Neural progenitor cell (in vitro differentiated cells): Measurements from ENCODE around the gene PTPRG. TPM values are rescaled to one million over a fixed set of nuclear protein-coding genes. Genes with fewer than 3 reads are reported as not detected.

Source experiments
- DNase-seq: peaks from one replicate; pipeline ENCODE4 v3.0.0-alpha.2; 2016; ENCODE audit warnings: low spot score
- H2AFZ ChIP-seq: fragments of 200-600 bp; sonication (generic); replicated peaks from 2 replicates; pipeline ENCODE4 v1.6.1; 2016; ENCODE audit warnings: antibody characterized with exemption
- H3F3A ChIP-seq: fragments of 200-600 bp; sonication (generic); 2 replicates; pipeline ENCODE4 v1.6.1; 2016; ENCODE audit warnings: antibody characterized with exemption, low read depth
- H3K27ac ChIP-seq: fragments of 200-600 bp; sonication (generic); 2 replicates; pipeline ENCODE4 v1.5.1; 2016; ENCODE audit warnings: mild to moderate bottlenecking
- H3K27me3 ChIP-seq: fragments of 200-600 bp; sonication (generic); 2 replicates; pipeline ENCODE4 v1.6.1; 2016; ENCODE audit warnings: mild to moderate bottlenecking, moderate library complexity
- H3K36me3 ChIP-seq: fragments of 200-600 bp; sonication (generic); 2 replicates; pipeline ENCODE4 v1.5.1; 2016
- H3K4me1 ChIP-seq: fragments of 200-600 bp; sonication (generic); 2 replicates; pipeline ENCODE4 v1.6.1; 2016; ENCODE audit warnings: mixed run types
- H3K4me2 ChIP-seq: fragments of 200-600 bp; sonication (generic); 2 replicates; pipeline ENCODE4 v1.6.1; 2016
- H3K4me3 ChIP-seq: fragments of 200-600 bp; sonication (generic); 2 replicates; pipeline ENCODE4 v1.5.1; 2016
- H3K79me2 ChIP-seq: fragments of 200-600 bp; sonication (generic); 2 replicates; pipeline ENCODE4 v1.6.1; 2016; ENCODE audit warnings: low read depth
- H3K9ac ChIP-seq: fragments of 200-600 bp; sonication (generic); 2 replicates; pipeline ENCODE4 v1.6.1; 2016
- H3K9me3 ChIP-seq: fragments of 200-600 bp; sonication (generic); 2 replicates; pipeline ENCODE4 v1.5.1; 2016; ENCODE audit warnings: low read depth
- H4K20me1 ChIP-seq: fragments of 200-600 bp; sonication (generic); 2 replicates; pipeline ENCODE4 v1.6.1; 2016; ENCODE audit warnings: low read depth
- H3K27ac Mint-ChIP-seq: 3 replicates; pipeline ENCODE4 v1.8.0; 2021; ENCODE audit warnings: mixed read lengths
- H3K27me3 Mint-ChIP-seq: 2 replicates; pipeline ENCODE4 v1.8.0; 2022; ENCODE audit warnings: low read depth, mild to moderate bottlenecking, inconsistent platforms, moderate library complexity, mixed read lengths; ENCODE audit not compliant: insufficient read depth
- H3K36me3 Mint-ChIP-seq: 3 replicates; pipeline ENCODE4 v1.8.0; 2021; ENCODE audit warnings: mixed read lengths
- H3K4me1 Mint-ChIP-seq: 3 replicates; pipeline ENCODE4 v1.8.0; 2021; ENCODE audit warnings: mixed read lengths
- H3K4me3 Mint-ChIP-seq: 3 replicates; pipeline ENCODE4 v1.8.0; 2021; ENCODE audit warnings: mild to moderate bottlenecking, moderate library complexity, mixed read lengths
- H3K9me3 Mint-ChIP-seq: 3 replicates; pipeline ENCODE4 v1.8.0; 2020; ENCODE audit warnings: mixed read lengths
- EZH2 ChIP-seq: fragments of 200-600 bp; sonication (generic); IDR thresholded peaks from 2 replicates; pipeline ENCODE4 v1.6.1; 2017; ENCODE audit warnings: antibody characterized with exemption, mild to moderate bottlenecking, moderate library complexity
- EZH2phosphoT487 ChIP-seq: fragments of 200-600 bp; sonication (generic); IDR thresholded peaks from 2 replicates; pipeline ENCODE4 v1.6.1; 2017; ENCODE audit warnings: antibody characterized with exemption
- total RNA-seq: library from RNA; depleted of rRNA; stranded (reverse); fragments of >200 nt; gene quantifications from 2 replicates; pipeline ENCODE4 v1.2.3, GENCODE V29; 2015; ENCODE audit warnings: low replicate concordance
- TF ChIP-seq, protein P1 (sequence below): fragments of 200-600 bp; sonication (generic); IDR thresholded peaks from 2 replicates; pipeline ENCODE4 v1.5.1; 2017; ENCODE audit warnings: antibody characterized with exemption, mild to moderate bottlenecking

Gene PTPRG
- total RNA-seq, 1 donor from 2014 or later = 65.3 TPM

DNA sequence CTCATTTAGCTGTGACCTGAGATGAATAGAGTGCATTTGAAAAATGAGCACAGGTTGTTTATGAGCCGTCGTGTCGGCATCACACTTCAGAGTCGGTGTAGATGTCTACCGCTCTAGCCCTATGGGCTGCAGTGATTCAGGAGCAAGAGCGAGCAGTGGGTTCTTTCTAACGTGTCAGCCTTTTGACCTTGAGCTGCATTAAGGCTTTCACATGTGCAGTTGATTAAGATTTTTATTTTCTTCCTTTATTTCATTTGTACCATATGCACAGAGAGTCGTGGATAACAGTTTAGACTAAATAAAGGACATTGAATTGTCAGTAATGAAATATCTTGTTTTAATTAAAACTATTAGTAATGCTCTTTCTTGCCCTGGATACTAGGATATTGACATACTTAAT lies 368.2 kb downstream of the PTPRG start:
- peaks cover 4% of the 10 kb centered on the region for H3K36me3 Mint-ChIP-seq
- Histone ChIP-seq H3K9ac (no peak overlapping the region), H4K20me1 (peaks cover 26% of the 10 kb centered on the region), H3K27me3 (no peaks in the 10 kb centered on the region), H3K27ac (no peak overlapping the region), H3K79me2 (peaks cover 92% of the 10 kb centered on the region), H3K4me1 (peaks cover 12% of the 10 kb centered on the region), H3K4me3 (no peak overlapping the region), H3F3A (no peaks in the 10 kb centered on the region), H3K36me3 (no peaks in the 10 kb centered on the region), H2AFZ (no peak overlapping the region), H3K9me3 (no peaks in the 10 kb centered on the region), H3K4me2 (no peak overlapping the region)
- H3K4me3 Mint-ChIP-seq = no peak overlapping the region
- peaks cover 4% of the 10 kb centered on the region for H3K9me3 Mint-ChIP-seq
- H3K27ac Mint-ChIP-seq = no peak overlapping the region
- peaks cover 52% of the 10 kb centered on the region for H3K4me1 Mint-ChIP-seq
- TF ChIP-seq EZH2phosphoT487 (no peak), EZH2 (no peak)
- TF ChIP-seq, protein P1, sequence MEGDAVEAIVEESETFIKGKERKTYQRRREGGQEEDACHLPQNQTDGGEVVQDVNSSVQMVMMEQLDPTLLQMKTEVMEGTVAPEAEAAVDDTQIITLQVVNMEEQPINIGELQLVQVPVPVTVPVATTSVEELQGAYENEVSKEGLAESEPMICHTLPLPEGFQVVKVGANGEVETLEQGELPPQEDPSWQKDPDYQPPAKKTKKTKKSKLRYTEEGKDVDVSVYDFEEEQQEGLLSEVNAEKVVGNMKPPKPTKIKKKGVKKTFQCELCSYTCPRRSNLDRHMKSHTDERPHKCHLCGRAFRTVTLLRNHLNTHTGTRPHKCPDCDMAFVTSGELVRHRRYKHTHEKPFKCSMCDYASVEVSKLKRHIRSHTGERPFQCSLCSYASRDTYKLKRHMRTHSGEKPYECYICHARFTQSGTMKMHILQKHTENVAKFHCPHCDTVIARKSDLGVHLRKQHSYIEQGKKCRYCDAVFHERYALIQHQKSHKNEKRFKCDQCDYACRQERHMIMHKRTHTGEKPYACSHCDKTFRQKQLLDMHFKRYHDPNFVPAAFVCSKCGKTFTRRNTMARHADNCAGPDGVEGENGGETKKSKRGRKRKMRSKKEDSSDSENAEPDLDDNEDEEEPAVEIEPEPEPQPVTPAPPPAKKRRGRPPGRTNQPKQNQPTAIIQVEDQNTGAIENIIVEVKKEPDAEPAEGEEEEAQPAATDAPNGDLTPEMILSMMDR = no peak
- peaks cover 8% of the 10 kb centered on the region for H3K27me3 Mint-ChIP-seq
- no peak for DNase-seq

DNA sequence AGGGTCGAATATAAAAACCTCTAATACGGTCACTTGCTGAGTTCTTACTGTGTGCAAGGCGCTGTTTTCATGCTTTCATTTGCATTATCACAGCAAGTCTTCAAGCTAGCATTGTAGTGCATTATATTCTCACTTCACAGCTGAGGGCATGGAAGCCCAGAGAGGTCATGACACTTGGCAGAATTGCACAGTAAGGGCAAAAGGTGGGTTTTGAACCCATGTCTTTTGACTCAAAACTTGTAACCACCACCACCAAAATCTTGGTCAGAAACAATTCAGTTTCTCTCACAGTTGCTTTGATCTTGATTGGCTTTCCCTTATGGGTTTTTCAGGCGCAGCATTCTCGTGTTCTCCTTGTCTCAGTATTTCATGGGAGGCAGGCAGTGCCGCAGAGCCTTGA lies 371.1 kb downstream of the PTPRG start:
- TF ChIP-seq EZH2 = no peak
- H3K4me1 ChIP-seq = no peaks in the 10 kb centered on the region
- DNase-seq = no peak
- H2AFZ ChIP-seq = no peak overlapping the region
- no peak overlapping the region for H3K27ac ChIP-seq
- Mint-ChIP-seq H3K9me3 (peaks cover 17% of the 10 kb centered on the region), H3K27ac (no peak overlapping the region), H3K36me3 (peaks cover 12% of the 10 kb centered on the region), H3K4me3 (no peak overlapping the region), H3K4me1 (peaks cover 27% of the 10 kb centered on the region), H3K27me3 (peaks cover 8% of the 10 kb centered on the region)
- no peaks in the 10 kb centered on the region for H3K36me3 ChIP-seq
- H3K4me2 ChIP-seq = no peak overlapping the region
- no peak overlapping the region for H3K9ac ChIP-seq
- no peaks in the 10 kb centered on the region for H3F3A ChIP-seq
- peaks cover 16% of the 10 kb centered on the region for H4K20me1 ChIP-seq
- H3K9me3 ChIP-seq = no peaks in the 10 kb centered on the region
- H3K4me3 ChIP-seq = no peak overlapping the region
- peaks cover 76% of the 10 kb centered on the region for H3K79me2 ChIP-seq
- no peaks in the 10 kb centered on the region for H3K27me3 ChIP-seq

DNA sequence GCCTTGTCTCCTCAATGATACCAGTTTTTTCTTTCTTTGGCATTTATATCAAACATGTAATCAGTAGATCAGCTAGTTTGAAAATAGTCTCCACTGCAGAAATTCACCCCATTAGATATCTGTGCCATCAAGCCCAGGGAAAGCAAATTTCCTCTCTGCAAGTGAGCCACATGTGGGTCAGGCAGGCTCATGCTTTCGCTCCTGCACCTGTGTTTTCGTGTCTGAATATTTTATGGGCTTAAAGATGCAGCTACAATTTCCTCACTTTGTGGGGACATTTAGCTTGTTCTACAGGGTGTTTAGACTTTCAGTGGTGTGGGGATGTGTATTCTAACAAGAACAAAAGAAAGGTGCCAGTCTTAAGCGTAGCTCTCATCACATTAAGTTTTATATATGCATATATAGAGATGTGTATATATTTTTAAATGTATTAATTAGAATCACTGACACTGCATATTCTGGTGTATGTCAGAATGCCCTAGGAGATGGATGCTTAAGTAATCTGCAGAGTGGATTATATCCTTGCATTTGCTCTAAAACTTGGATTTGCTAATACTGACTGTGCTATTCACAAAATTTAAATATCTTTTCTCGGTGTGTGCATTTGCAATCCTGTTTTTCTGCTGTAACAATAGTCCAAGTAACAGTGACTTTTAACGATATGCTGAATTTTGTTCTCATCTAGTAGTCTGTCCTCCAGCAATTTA lies 372.6 kb downstream of the PTPRG start:
- Mint-ChIP-seq H3K4me3 (no peak overlapping the region), H3K36me3 (peaks cover 12% of the 10 kb centered on the region), H3K4me1 (peaks cover 19% of the 10 kb centered on the region), H3K27me3 (peaks cover 8% of the 10 kb centered on the region), H3K27ac (no peak overlapping the region), H3K9me3 (peaks cover 17% of the 10 kb centered on the region)
- DNase-seq = no peak
- H4K20me1 ChIP-seq = peaks cover 12% of the 10 kb centered on the region
- H3K9me3 ChIP-seq = no peaks in the 10 kb centered on the region
- no peaks in the 10 kb centered on the region for H3F3A ChIP-seq
- no peak overlapping the region for H3K4me3 ChIP-seq
- no peaks in the 10 kb centered on the region for H3K36me3 ChIP-seq
- H2AFZ ChIP-seq = no peak overlapping the region
- no peak overlapping the region for H3K4me2 ChIP-seq
- H3K27ac ChIP-seq = no peak overlapping the region
- H3K79me2 ChIP-seq = peaks cover 78% of the 10 kb centered on the region
- H3K9ac ChIP-seq = no peak overlapping the region
- TF ChIP-seq, protein P1 = no peak
- TF ChIP-seq EZH2 = no peak
- TF ChIP-seq EZH2phosphoT487 = no peak
- no peaks in the 10 kb centered on the region for H3K27me3 ChIP-seq
- no peaks in the 10 kb centered on the region for H3K4me1 ChIP-seq

DNA sequence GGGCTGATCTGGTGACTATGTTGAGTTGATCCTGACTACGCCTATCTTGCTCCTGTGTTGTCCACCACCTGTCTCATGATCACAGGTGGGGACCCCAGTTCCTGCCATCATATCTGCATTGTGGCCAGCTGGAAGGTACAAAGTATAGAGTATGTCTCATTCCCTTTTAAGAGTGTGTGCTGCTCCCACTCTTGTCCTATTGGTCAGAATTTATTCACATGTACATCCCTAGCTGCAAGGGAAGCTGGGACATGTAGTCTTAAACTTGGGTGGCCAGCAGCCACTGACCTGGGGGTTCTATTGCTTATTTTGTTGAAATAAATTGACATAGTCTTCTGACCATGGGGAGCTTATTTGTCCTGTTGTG lies 373.1 kb downstream of the PTPRG start:
- Histone ChIP-seq H2AFZ (no peak overlapping the region), H3K4me2 (no peak overlapping the region), H3F3A (no peaks in the 10 kb centered on the region), H4K20me1 (peaks cover 8% of the 10 kb centered on the region), H3K79me2 (peaks cover 78% of the 10 kb centered on the region), H3K9me3 (no peaks in the 10 kb centered on the region), H3K4me3 (no peak overlapping the region), H3K9ac (no peak overlapping the region), H3K4me1 (no peaks in the 10 kb centered on the region), H3K27ac (no peak overlapping the region), H3K27me3 (no peaks in the 10 kb centered on the region), H3K36me3 (no peaks in the 10 kb centered on the region)
- Mint-ChIP-seq H3K36me3 (peaks cover 12% of the 10 kb centered on the region), H3K4me3 (no peak overlapping the region), H3K9me3 (peaks cover 17% of the 10 kb centered on the region), H3K27me3 (peaks cover 8% of the 10 kb centered on the region), H3K4me1 (peaks cover 20% of the 10 kb centered on the region), H3K27ac (no peak overlapping the region)
- TF ChIP-seq EZH2 (no peak), EZH2phosphoT487 (no peak)
- TF ChIP-seq, protein P1 = no peak
- no peak for DNase-seq
